A549 (cell line): ENCODE results near the gene BIN1.

Source experiments
- CHD4 ChIP-seq: fragments of 200-600 bp; sonication (generic); IDR thresholded peaks from 2 replicates; pipeline ENCODE4 v1.6.1; 2016; ENCODE audit warnings: antibody characterized with exemption, mild to moderate bottlenecking, borderline replicate concordance
- EP300 ChIP-seq, 2 experiments: fragments of >200 bp; sonication (Bioruptor Twin); formaldehyde crosslinking; IDR thresholded peaks; 2 replicates in 1 of 2; 3 replicates in 1 of 2; pipeline ENCODE4 v1.6.1; 2016 to 2017
- ESRRA ChIP-seq: fragments of 150-350 bp; IDR thresholded peaks from 2 replicates; pipeline ENCODE4 v1.6.1; 2014; ENCODE audit warnings: mild to moderate bottlenecking, low read length, borderline replicate concordance
- JUN ChIP-seq, 2 experiments: fragments of >200 bp; sonication (Bioruptor Twin); formaldehyde crosslinking; IDR thresholded peaks; 2 replicates in 1 of 2; 3 replicates in 1 of 2; pipeline ENCODE4 v1.6.1; 2016 to 2017
- POLR2A ChIP-seq: IDR thresholded peaks from 2 replicates; pipeline ENCODE4 v1.6.1; 2012; ENCODE audit warnings: mild to moderate bottlenecking, low read length
- REST ChIP-seq: fragments of 200-600 bp; sonication (generic); IDR thresholded peaks from 2 replicates; pipeline ENCODE4 v1.6.1; 2016; ENCODE audit warnings: antibody characterized with exemption, mild to moderate bottlenecking, moderate library complexity
- ZSCAN20 ChIP-seq: fragments of 250-450 bp; sonication (Bioruptor Pico); IDR thresholded peaks from 2 replicates; pipeline ENCODE4 v1.8.0; 2022; ENCODE audit warnings: mild to moderate bottlenecking, moderate library complexity
- TF ChIP-seq, protein P1 (sequence below): fragments of >200 bp; sonication (Bioruptor Twin); formaldehyde crosslinking; IDR thresholded peaks from 3 replicates; pipeline ENCODE4 v1.5.1; 2016

- TF ChIP-seq EP300 (IDR thresholded peaks at IDR 0.05) = no peak
- TF ChIP-seq CHD4 = no peak
- TF ChIP-seq POLR2A = no peak
- no peak for TF ChIP-seq REST
- no peak for TF ChIP-seq ESRRA
- TF ChIP-seq, protein P1, sequence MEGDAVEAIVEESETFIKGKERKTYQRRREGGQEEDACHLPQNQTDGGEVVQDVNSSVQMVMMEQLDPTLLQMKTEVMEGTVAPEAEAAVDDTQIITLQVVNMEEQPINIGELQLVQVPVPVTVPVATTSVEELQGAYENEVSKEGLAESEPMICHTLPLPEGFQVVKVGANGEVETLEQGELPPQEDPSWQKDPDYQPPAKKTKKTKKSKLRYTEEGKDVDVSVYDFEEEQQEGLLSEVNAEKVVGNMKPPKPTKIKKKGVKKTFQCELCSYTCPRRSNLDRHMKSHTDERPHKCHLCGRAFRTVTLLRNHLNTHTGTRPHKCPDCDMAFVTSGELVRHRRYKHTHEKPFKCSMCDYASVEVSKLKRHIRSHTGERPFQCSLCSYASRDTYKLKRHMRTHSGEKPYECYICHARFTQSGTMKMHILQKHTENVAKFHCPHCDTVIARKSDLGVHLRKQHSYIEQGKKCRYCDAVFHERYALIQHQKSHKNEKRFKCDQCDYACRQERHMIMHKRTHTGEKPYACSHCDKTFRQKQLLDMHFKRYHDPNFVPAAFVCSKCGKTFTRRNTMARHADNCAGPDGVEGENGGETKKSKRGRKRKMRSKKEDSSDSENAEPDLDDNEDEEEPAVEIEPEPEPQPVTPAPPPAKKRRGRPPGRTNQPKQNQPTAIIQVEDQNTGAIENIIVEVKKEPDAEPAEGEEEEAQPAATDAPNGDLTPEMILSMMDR = no peak
- TF ChIP-seq ZSCAN20 = no peak
- TF ChIP-seq JUN (IDR thresholded peaks at IDR 0.05) = no peak
Measured at GRCh38 chr2:127057371-127058245, 49.3 kb downstream of the BIN1 start.
